ENCODE measurements around the gene UCK2.

Gene UCK2

DNA sequence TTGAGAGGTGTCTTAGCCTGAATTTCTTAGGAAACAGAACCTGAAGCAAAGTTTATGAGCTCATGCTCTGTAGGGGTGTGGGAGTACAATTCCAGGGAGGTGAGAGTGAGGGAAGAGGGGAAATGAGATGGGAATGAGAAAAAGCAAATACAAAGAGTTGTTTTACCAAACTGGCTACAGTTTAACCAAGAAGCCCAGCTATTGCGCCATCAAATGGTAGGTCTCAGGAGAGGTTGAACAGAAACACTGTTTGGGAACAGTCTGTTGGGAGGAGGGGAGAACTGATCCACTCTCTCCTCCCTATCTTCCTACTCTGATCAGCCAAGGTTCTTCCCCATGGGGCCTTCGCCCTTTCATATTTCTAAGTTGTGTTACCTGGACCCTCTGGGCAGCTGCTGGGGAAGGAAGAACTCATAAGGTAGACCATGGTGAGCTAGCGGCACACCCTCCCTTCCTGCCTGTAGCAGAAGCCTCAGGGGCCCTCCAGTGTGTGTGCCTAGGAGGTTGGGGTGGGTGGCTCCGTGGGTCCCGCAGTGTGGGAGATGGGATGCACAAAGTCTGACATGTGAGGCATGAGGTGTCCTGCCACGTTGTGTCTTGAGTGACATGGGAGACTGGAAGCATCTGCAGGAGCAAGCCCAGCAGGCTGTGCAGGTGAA, 120.5 kb downstream of the UCK2 start:
- no peak for DNase-seq

DNA sequence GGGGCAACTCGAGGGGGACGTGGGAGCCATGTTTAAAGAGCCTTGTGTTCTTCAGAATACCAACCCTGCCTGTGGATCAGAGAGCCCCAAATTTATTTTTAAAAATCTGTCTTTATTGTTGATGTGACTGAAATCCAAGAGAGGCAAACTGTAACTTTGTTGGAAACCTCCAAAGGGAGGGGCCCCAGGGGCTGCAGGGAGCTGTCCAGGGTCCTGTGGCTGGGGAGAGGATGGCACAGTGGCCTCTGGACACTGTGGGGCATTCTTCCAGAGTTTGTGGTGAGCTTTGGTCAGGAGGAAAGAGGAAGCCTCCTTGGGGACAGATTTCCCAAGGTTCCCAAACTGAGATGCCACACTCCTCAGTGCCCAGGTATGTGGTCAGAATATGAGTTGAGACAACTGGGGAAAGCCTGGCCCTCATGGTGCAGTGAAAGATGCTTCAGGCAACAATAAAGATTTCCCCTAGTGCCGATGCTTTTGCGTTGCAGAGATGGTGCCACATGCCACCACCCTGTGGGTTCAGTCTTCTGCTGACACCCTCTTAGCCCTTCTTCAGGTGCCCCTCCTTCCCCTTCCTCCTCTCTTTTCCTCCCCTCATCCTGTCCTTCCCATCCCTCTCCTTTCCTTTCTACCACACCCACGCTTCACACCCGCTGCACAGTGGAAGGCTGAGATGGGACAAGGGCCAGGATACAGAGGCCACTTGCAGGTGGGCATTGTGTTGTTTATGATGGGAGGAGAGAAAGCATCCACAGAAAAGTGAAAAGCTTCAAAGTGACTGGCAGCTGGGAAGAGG, 122.1 kb downstream of the UCK2 start:
- DNase-seq = no peak

- DNase-seq = no peak
These were observed 127.5 kb downstream of the UCK2 start for GRCh38 chr1:165954940-165955339.

DNA sequence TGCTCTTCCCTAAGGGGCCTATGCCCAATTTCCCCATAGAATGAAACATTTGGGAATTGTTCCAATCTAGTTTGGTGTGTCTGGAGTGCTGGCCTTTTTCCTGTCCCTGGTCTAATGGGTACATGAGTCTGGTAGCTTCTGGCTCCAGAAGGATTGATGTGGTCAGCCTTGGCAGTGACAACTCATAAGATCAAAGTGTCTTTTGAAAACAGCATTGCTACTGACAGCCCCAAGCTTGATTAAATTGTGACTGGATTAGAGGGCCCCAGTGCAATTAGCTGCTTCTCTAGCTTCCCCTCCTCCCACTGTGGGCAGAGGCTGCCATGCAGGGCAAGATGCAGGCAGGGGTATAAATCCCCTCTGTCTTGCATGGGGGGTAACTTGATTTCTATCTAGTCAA, 130.9 kb downstream of the UCK2 start:
- no peak for DNase-seq

DNA sequence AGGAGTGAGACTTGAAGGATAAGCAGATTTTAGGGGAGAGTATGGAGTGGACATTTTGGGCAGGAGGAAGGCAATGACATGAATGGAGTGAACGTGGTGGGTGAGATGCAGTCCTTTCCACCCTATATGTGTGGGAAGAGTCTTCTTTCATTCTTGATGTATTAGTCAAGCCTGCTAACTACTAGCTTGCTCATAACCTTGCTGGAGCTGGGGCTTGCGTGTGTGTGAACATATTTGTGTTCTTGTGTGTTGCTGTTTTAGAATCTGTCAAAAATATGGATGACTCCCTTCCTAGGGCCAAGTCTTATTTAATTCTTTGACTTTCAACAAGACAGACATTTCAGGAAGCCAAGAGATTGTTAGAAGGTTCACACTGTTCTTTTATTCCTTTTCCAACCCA, 132.7 kb downstream of the UCK2 start:
- no peak for DNase-seq

DNA sequence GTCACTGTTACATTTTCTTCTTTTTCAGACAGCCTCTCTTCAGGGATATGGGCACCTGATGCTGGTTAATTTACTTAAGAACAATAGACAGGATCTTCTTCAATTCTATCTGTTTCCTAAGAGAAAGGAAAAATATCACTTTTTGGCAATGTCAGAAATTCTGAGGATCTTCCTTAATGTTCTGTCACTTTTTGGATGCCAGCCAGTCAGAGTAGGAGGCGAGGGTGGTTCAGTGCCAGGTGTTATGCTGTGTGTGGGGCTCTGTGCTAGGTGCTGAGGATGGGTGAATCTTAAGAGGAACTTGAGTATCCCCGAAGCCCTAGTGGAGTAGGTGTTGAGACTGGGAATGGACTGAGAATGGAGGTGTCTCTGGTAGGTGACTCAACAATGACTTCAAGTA, 133.5 kb downstream of the UCK2 start:
- no peak for DNase-seq

All from activated CD8-positive, alpha-beta memory T cell treated with anti-CD3 and anti-CD28 coated beads, Interleukin-2, amount 50 U/mL, for 48 hours (primary cell).